GM12874 (cell line): ENCODE data around the gene SV2B.
A peak's percentile ranks its signal among the peaks of the same experiment; 100 is the strongest.

Experiments used
- TF ChIP-seq, protein P1 (sequence below): IDR thresholded peaks from 2 replicates; pipeline ENCODE4 v1.5.1; 2011; ENCODE audit warnings: low read depth, mild to moderate bottlenecking, control low read depth, low read length, moderate library complexity; ENCODE audit not compliant: insufficient read depth

The SV2B gene

GRCh38 chr15:91142106-91142744 lies 42.2 kb downstream of the SV2B start:
- TF ChIP-seq, protein P1, sequence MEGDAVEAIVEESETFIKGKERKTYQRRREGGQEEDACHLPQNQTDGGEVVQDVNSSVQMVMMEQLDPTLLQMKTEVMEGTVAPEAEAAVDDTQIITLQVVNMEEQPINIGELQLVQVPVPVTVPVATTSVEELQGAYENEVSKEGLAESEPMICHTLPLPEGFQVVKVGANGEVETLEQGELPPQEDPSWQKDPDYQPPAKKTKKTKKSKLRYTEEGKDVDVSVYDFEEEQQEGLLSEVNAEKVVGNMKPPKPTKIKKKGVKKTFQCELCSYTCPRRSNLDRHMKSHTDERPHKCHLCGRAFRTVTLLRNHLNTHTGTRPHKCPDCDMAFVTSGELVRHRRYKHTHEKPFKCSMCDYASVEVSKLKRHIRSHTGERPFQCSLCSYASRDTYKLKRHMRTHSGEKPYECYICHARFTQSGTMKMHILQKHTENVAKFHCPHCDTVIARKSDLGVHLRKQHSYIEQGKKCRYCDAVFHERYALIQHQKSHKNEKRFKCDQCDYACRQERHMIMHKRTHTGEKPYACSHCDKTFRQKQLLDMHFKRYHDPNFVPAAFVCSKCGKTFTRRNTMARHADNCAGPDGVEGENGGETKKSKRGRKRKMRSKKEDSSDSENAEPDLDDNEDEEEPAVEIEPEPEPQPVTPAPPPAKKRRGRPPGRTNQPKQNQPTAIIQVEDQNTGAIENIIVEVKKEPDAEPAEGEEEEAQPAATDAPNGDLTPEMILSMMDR = peak; percentile 35; the same call in 1 of the 2 replicates

DNA sequence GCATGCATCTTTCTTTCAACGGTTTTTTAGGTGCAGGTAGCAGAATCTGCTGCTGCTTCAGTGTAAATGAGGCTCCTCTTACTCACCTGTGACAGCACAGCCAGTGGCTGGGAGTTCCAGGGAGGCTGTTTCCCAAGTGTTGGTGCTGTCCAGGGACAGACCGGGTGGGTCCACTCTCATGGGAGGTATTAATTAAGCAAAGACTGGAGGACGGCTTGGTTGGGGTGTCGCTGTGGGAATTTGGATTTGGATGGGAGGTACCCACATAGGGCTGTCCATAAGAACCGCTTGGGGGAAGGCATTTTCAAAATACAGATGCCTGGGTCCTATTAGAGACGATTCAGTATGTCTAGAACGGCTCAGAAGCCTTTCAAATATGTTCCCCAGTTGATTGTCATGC lies 42.9 kb downstream of the SV2B start:
- TF ChIP-seq, protein P1 = no peak

DNA sequence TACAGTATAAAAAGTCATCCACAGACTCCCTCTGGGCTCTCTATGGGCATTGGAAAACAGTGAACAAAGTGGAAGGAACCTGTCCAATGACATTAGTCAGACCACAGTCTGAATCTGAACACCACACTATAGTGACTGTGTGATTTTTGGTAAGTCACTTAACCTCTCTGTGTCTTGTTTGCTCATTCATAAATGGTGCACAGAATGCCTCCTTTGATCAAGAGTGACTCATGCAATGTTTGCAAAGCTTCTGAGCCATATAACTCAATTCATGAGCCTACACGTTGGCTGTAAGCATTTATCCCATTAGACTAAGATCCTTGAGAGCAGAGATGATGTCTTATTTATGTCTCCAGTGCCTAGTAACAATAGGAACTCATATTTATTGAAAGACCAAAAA lies 46.7 kb downstream of the SV2B start:
- TF ChIP-seq, protein P1 = no peak

- TF ChIP-seq, protein P1 = no peak
Observed at GRCh38 chr15:91148243-91148642, 48.2 kb downstream of the SV2B start.

- TF ChIP-seq, protein P1 = no peak
Observed at GRCh38 chr15:91150502-91151160, 50.6 kb downstream of the SV2B start.

DNA sequence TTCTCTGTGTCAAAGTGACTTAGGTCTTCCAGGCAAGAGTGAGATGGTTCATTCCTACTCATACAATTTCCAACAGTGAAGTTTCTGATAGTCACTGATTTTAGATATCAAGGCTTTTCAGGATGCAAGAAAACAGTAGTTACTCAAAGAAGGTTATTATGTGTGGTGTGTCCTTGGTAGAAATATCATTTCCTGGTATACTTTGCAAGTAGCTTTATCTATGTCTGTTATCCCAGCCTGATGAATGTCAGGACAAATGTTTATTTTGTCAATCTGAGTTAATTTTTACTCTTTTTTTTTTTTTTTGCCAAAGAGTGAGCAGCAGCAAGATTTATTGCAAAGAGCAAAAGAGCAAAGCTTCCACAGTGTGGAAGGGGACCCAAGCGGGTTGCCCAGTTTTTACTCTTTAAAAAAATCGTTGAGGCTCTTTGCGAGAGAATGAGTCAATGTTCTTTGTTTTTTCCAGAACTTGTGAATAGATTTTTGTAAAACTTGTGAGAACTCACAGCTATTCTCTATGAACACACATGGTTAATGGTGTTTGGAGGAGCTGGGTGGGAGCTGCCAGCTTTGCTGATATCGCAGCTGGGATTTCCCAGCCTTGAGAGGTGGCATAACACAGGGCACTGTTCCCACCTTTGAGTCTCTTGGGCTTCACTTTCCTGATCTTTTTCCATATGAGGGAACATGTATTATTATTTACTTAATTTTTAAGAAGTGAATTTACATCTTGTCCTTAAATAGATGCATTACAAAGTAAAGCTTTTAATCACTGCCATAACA lies 51.9 kb downstream of the SV2B start:
- TF ChIP-seq, protein P1 = no peak

GRCh38 chr15:91152896-91153581 lies 53.0 kb downstream of the SV2B start:
- TF ChIP-seq, protein P1 = no peak
